SK-N-SH (cell line): ENCODE data around the gene MPST. TPM values are rescaled to one million over a fixed set of nuclear protein-coding genes. Genes with fewer than 3 reads are reported as not detected.

ENCODE experiments used
- CTCF ChIA-PET: fragments of 300-600, 350-600 bp; formaldehyde crosslinking; extraction: SDS; loops from one replicate; lab custom pipeline; 2021; lab: Yijun Ruan, JAX
- POLR2A ChIA-PET: fragments of 350-600 bp; sonication (Branson Sonifier 250); formaldehyde crosslinking; extraction: SDS; loops from one replicate; lab custom pipeline; 2020; ENCODE audit warnings: antibody characterized with exemption, inconsistent platforms; lab: Yijun Ruan, JAX
- DNase-seq: peaks from one replicate; pipeline ENCODE4 v3.0.0; 2012
- H2AFZ ChIP-seq: fragments of 200-600 bp; sonication (generic); 2 replicates; pipeline ENCODE4 v1.8.1; 2016; ENCODE audit warnings: antibody characterized with exemption, mild to moderate bottlenecking, low read depth
- H3F3A ChIP-seq: fragments of 200-600 bp; sonication (generic); replicated peaks from 2 replicates; pipeline ENCODE3; 2016; ENCODE audit warnings: antibody characterized with exemption, mild to moderate bottlenecking; ENCODE audit not compliant: insufficient read depth
- H3K27ac ChIP-seq, 2 experiments: fragments of 200-500 bp in 1 of 2; fragments of 200-600 bp in 1 of 2; sonication (Bioruptor generic) in 1 of 2; sonication (generic), shearing (Covaris generic) in 1 of 2; 2 replicates each; pipeline versions ENCODE4 v1.5.1 to v1.6.1; 2014 to 2016; ENCODE audit warnings: low read depth in 2 of 2, inconsistent platforms in 1 of 2, low read length in 1 of 2, mild to moderate bottlenecking in 1 of 2, mixed read lengths in 1 of 2
- H3K27me3 ChIP-seq: fragments of 200-600 bp; sonication (generic), shearing (Covaris generic); 2 replicates; pipeline ENCODE4 v1.6.1; 2016; ENCODE audit warnings: mixed run types; ENCODE audit not compliant: insufficient read depth
- H3K36me3 ChIP-seq, 2 experiments: fragments of 200-500 bp in 1 of 2; fragments of 200-600 bp in 1 of 2; sonication (Bioruptor generic) in 1 of 2; sonication (generic) in 1 of 2; replicated peaks in 1 of 2; 2 replicates each; pipeline versions ENCODE3 to v1.5.1; 2014 to 2016; ENCODE audit warnings: low read length in 1 of 2, mild to moderate bottlenecking in 1 of 2; ENCODE audit not compliant: insufficient read depth in 2 of 2, control insufficient read depth in 1 of 2
- H3K4me1 ChIP-seq, 2 experiments: fragments of 200-500 bp in 1 of 2; fragments of 200-600 bp in 1 of 2; sonication (Bioruptor generic) in 1 of 2; sonication (generic), shearing (Covaris generic) in 1 of 2; 2 replicates each; pipeline versions ENCODE4 v1.5.1 to v1.6.1; 2014 to 2016; ENCODE audit warnings: low read depth in 1 of 2, low read length in 1 of 2, mixed run types in 1 of 2; ENCODE audit not compliant: insufficient read depth in 2 of 2, control insufficient read depth in 1 of 2
- H3K4me2 ChIP-seq: fragments of 200-600 bp; sonication (generic), shearing (Covaris generic); 2 replicates; pipeline ENCODE4 v1.6.1; 2017; ENCODE audit warnings: mixed run types
- H3K4me3 ChIP-seq, 2 experiments: fragments of 200-500 bp in 1 of 2; fragments of 200-600 bp in 1 of 2; sonication (Bioruptor generic) in 1 of 2; sonication (generic), shearing (Covaris generic) in 1 of 2; 2 replicates each; pipeline versions ENCODE4 v1.5.1 to v1.8.1; 2014 to 2016; ENCODE audit warnings: low read depth in 2 of 2, inconsistent platforms in 1 of 2, low read length in 1 of 2, mild to moderate bottlenecking in 1 of 2, mixed read lengths in 1 of 2, moderate library complexity in 1 of 2
- H3K79me2 ChIP-seq: fragments of 200-600 bp; sonication (generic); 2 replicates; pipeline ENCODE4 v1.8.1; 2017; ENCODE audit warnings: mild to moderate bottlenecking; ENCODE audit not compliant: insufficient read depth
- H3K9ac ChIP-seq: fragments of 200-600 bp; sonication (generic); 2 replicates; pipeline ENCODE4 v1.6.1; 2017; ENCODE audit warnings: mixed run types
- H3K9me2 ChIP-seq: fragments of 200-600 bp; sonication (generic); 2 replicates; pipeline ENCODE4 v1.6.1; 2017; ENCODE audit warnings: mixed run types
- H3K9me3 ChIP-seq: fragments of 200-600 bp; sonication (generic); 2 replicates; pipeline ENCODE4 v1.6.1; 2017; ENCODE audit warnings: mixed run types, mild to moderate bottlenecking, moderate library complexity
- H4K20me1 ChIP-seq: fragments of 200-600 bp; sonication (generic); 2 replicates; pipeline ENCODE4 v1.6.1; 2017; ENCODE audit warnings: mild to moderate bottlenecking, mixed run types; ENCODE audit not compliant: insufficient read depth
- CHD2 ChIP-seq: fragments of 150-350 bp; IDR thresholded peaks from 2 replicates; pipeline ENCODE4 v1.6.1; 2018; ENCODE audit warnings: low read length; ENCODE audit not compliant: partially characterized antibody
- CTCF ChIP-seq: fragments of 200-600 bp; sonication (generic); IDR thresholded peaks from 2 replicates; pipeline ENCODE4 v1.6.1; 2017; ENCODE audit warnings: antibody characterized with exemption, mild to moderate bottlenecking, moderate library complexity
- EP300 ChIP-seq, 2 experiments: IDR thresholded peaks; 2 replicates each; pipeline versions ENCODE4 v1.4.0 to v1.6.1; 2012; ENCODE audit warnings: borderline replicate concordance in 1 of 2, low read depth in 1 of 2, low read length in 1 of 2
- FOSL2 ChIP-seq: IDR thresholded peaks from 2 replicates; pipeline ENCODE4 v1.4.0; 2012; ENCODE audit warnings: low read depth, mild to moderate bottlenecking, moderate library complexity, borderline replicate concordance
- FOXM1 ChIP-seq: IDR thresholded peaks from 2 replicates; pipeline ENCODE4 v1.4.0; 2012; ENCODE audit warnings: low read depth, mild to moderate bottlenecking
- GABPA ChIP-seq: IDR thresholded peaks from 2 replicates; pipeline ENCODE4 v1.4.0; 2012; ENCODE audit warnings: low read depth, mild to moderate bottlenecking
- GATA2 ChIP-seq: sonication (generic); formaldehyde crosslinking; IDR thresholded peaks from 2 replicates; pipeline ENCODE4 v1.5.0; 2020; ENCODE audit warnings: mild to moderate bottlenecking, missing genetic modification reagents
- IRF3 ChIP-seq: fragments of 150-350 bp; IDR thresholded peaks from 2 replicates; pipeline ENCODE4 v1.6.1; 2016; ENCODE audit warnings: mild to moderate bottlenecking, low read depth, low read length
- MAX ChIP-seq: IDR thresholded peaks from 2 replicates; pipeline ENCODE4 v1.4.0; 2012; ENCODE audit warnings: low read depth
- MEF2A ChIP-seq: IDR thresholded peaks from 2 replicates; pipeline ENCODE4 v1.4.0; 2012; ENCODE audit warnings: low read depth, borderline replicate concordance
- MXI1 ChIP-seq: IDR thresholded peaks from 2 replicates; pipeline ENCODE4 v1.6.1; 2012; ENCODE audit warnings: mild to moderate bottlenecking, low read depth, low read length, improper control_type of control experiment
- NFIC ChIP-seq: IDR thresholded peaks from 2 replicates; pipeline ENCODE4 v1.4.0; 2012; ENCODE audit warnings: borderline replicate concordance
- NRF1 ChIP-seq: IDR thresholded peaks from 2 replicates; pipeline ENCODE4 v1.6.1; 2012; ENCODE audit warnings: low read depth, mild to moderate bottlenecking, low read length
- RCOR1 ChIP-seq: fragments of 150-350 bp; IDR thresholded peaks from 2 replicates; pipeline ENCODE4 v1.6.1; 2017; ENCODE audit warnings: antibody characterized with exemption, low read length
- RFX5 ChIP-seq: IDR thresholded peaks from 2 replicates; pipeline ENCODE4 v1.6.1; 2012; ENCODE audit warnings: mild to moderate bottlenecking, improper control_type of control experiment, low read length
- RXRA ChIP-seq: IDR thresholded peaks from 2 replicates; pipeline ENCODE4 v1.4.0; 2012; ENCODE audit warnings: low read depth, mild to moderate bottlenecking, borderline replicate concordance
- SMC3 ChIP-seq: IDR thresholded peaks from 2 replicates; pipeline ENCODE4 v1.6.1; 2012; ENCODE audit warnings: low read depth, low read length, improper control_type of control experiment
- TAF1 ChIP-seq: IDR thresholded peaks from 2 replicates; pipeline ENCODE4 v1.6.1; 2012; ENCODE audit warnings: low read depth, mild to moderate bottlenecking, low read length, moderate library complexity, borderline replicate concordance
- TCF12 ChIP-seq: IDR thresholded peaks from 2 replicates; pipeline ENCODE4 v1.4.0; 2012
- USF2 ChIP-seq: fragments of 150-350 bp; IDR thresholded peaks from 2 replicates; pipeline ENCODE4 v1.6.1; 2017; ENCODE audit warnings: antibody characterized with exemption, low read length, low read depth, borderline replicate concordance
- YY1 ChIP-seq: IDR thresholded peaks from 2 replicates; pipeline ENCODE4 v1.4.0; 2012; ENCODE audit warnings: low read depth, mild to moderate bottlenecking
- ZBTB33 ChIP-seq: IDR thresholded peaks from 2 replicates; pipeline ENCODE4 v1.4.0; 2012; ENCODE audit warnings: low read depth, borderline replicate concordance
- WGBS: methylation state at CpG from one replicate; pipeline ENCODE4 v1.1.6; 2017; ENCODE audit warnings: low lambda C conversion rate; 5-methylcytosine and 5-hydroxymethylcytosine counted together
- polyA plus RNA-seq, 3 experiments: library from polyadenylated mRNA; depleted of rRNA; stranded (reverse); fragments of >200 nt; gene quantifications; 2 replicates each; pipeline ENCODE4 v1.2.3, GENCODE V29; 2012

The MPST gene
- polyA plus RNA-seq, 1 of the 3 experiments (the other 2 are of a cell fraction): 60.4 TPM

- no peak for TF ChIP-seq MAX
- no peak for TF ChIP-seq RXRA
- no peak for TF ChIP-seq ZBTB33
- TF ChIP-seq FOXM1: no peak
- no peak for TF ChIP-seq CTCF
- no peak for TF ChIP-seq GATA2 (CRISPR knock-in tag)
- TF ChIP-seq FOSL2: no peak
- TF ChIP-seq NRF1: no peak
These were observed 45.0 kb downstream of the MPST start (continued) for GRCh38 chr22:37064553-37064952.

GRCh38 chr22:37065180-37065579 lies 45.6 kb downstream of the MPST start:
- H3K27me3 ChIP-seq: peaks cover 18% of the 10 kb centered on the region; the same call in 1 of the 2 replicates
- peaks cover 0 to 4% of the 10 kb centered on the region in 2 experiments for H3K36me3 ChIP-seq
- no peak overlapping the region for H3K27ac ChIP-seq
- H3K9me3 ChIP-seq: no peaks in the 10 kb centered on the region
- no peaks in the 10 kb centered on the region; a peak in 1 of 4 replicates for H3K4me1 ChIP-seq
- WGBS: 100% methylated on average over 1 of the region's 3 CpGs
- no peaks in the 10 kb centered on the region for H3F3A ChIP-seq
- ChIA-PET POLR2A (no interaction called here), CTCF (interaction anchor here (2.5 kb wide), 1 partner anchor 11 kb away, joined by 7 read pairs; no protein-coding TSS in a partner anchor)
- H3K4me3 ChIP-seq: no peak overlapping the region
- no peak overlapping the region for H3K4me2 ChIP-seq
- H3K9ac ChIP-seq: no peak overlapping the region
- no peaks in the 10 kb centered on the region for H3K9me2 ChIP-seq
- no peaks in the 10 kb centered on the region for H3K79me2 ChIP-seq
- H2AFZ ChIP-seq: no peak overlapping the region
- TF ChIP-seq MEF2A (no peak), MXI1 (no peak), ZBTB33 (no peak), RCOR1 (no peak), NRF1 (no peak), YY1 (no peak), SMC3 (no peak), USF2 (no peak), IRF3 (no peak), MAX (no peak), RXRA (no peak), GATA2 (CRISPR knock-in tag) (no peak), RFX5 (no peak), GABPA (no peak), TCF12 (no peak), TAF1 (no peak), CHD2 (no peak), EP300 (IDR thresholded peaks at IDR 0.05; ENCODE audit: borderline replicate concordance in 1 of 2, low read depth in 1 of 2, low read length in 1 of 2) (no peak), NFIC (no peak)
- DNase-seq: no peak
- no peaks in the 10 kb centered on the region for H4K20me1 ChIP-seq
